Calu3 (cell line): Measurements from ENCODE around the gene BRD7. TPM values are rescaled to one million over a fixed set of nuclear protein-coding genes. Genes with fewer than 3 reads are reported as not detected.

Experiments used
- BruUV-seq: library from RNA; stranded (reverse); fragments of 400-500 nt; replicated peaks from 2 replicates; lab custom pipeline; 2021; lab: Mats Ljungman, UMichigan
- CTCF ChIA-PET: fragments of 300-600 bp; sonication (Branson Sonifier 250); formaldehyde crosslinking; loops from one replicate; lab custom pipeline; 2022; ENCODE audit warnings: antibody characterized with exemption; lab: Charles Lee
- DNase-seq: peaks from one replicate; pipeline ENCODE4 v3.0.0; 2022
- H3K27ac Mint-ChIP-seq: one replicate; pipeline ENCODE4 v1.8.0; 2022; ENCODE audit warnings: mixed read lengths; ENCODE audit not compliant: unreplicated experiment
- H3K27me3 Mint-ChIP-seq: one replicate; pipeline ENCODE4 v1.8.0; 2022; ENCODE audit warnings: mixed read lengths; ENCODE audit not compliant: unreplicated experiment
- H3K36me3 Mint-ChIP-seq: one replicate; pipeline ENCODE4 v1.8.0; 2022; ENCODE audit warnings: mild to moderate bottlenecking, moderate library complexity, mixed read lengths; ENCODE audit not compliant: insufficient read depth, unreplicated experiment
- H3K4me1 Mint-ChIP-seq: one replicate; pipeline ENCODE4 v1.8.0; 2022; ENCODE audit warnings: mild to moderate bottlenecking, low read depth, mixed read lengths; ENCODE audit not compliant: unreplicated experiment
- H3K4me3 Mint-ChIP-seq: one replicate; pipeline ENCODE4 v1.8.0; 2022; ENCODE audit warnings: mild to moderate bottlenecking, low read depth, moderate library complexity, mixed read lengths; ENCODE audit not compliant: unreplicated experiment
- H3K9me3 Mint-ChIP-seq: one replicate; pipeline ENCODE4 v1.8.0; 2022; ENCODE audit warnings: low read depth, mixed read lengths; ENCODE audit not compliant: unreplicated experiment
- CTCF ChIP-seq: fragments of 200-600 bp; IDR thresholded peaks from one replicate; pipeline ENCODE4 v1.8.0; 2022; ENCODE audit warnings: antibody characterized with exemption; ENCODE audit not compliant: unreplicated experiment
- intact Hi-C: fragments of 100-400 bp; cut with micrococcal nuclease; formaldehyde crosslinking; loops from one replicate; pipeline ENCODE4 v1.10.0; 2022; ENCODE audit not compliant: unreplicated experiment
- total RNA-seq: library from RNA; stranded (reverse); gene quantifications from 2 replicates; pipeline ENCODE4 v1.2.3, GENCODE V29; 2022

BRD7 gene
- total RNA-seq, 1 experiment from 2014 or later = 98.7 TPM

- CTCF ChIA-PET = interaction anchor here (0.9 kb wide), 1 partner anchor 27 kb away, joined by 4 read pairs; no protein-coding TSS in a partner anchor
- TF ChIP-seq CTCF = no peak
- no TSS peak for BruUV-seq
- Mint-ChIP-seq H3K27ac (no peak overlapping the region), H3K36me3 (peaks cover 68% of the 10 kb centered on the region), H3K27me3 (no peaks in the 10 kb centered on the region), H3K4me3 (no peak overlapping the region), H3K9me3 (no peaks in the 10 kb centered on the region), H3K4me1 (no peaks in the 10 kb centered on the region)
- intact Hi-C loops = loop anchor here (10.0 kb wide), 1 partner anchor 99 kb away; no protein-coding TSS in a partner anchor
- DNase-seq = no peak
Measured at GRCh38 chr16:50313596-50314478, 55.0 kb downstream of the BRD7 start.

GRCh38 chr16:50311891-50312501 is 56.8 kb downstream of the BRD7 start:
- CTCF ChIA-PET = interaction anchor here (0.7 kb wide), 1 partner anchor 326 kb away, joined by 4 read pairs; no protein-coding TSS in a partner anchor
- Mint-ChIP-seq H3K27ac (no peak overlapping the region), H3K36me3 (peaks cover 63% of the 10 kb centered on the region), H3K27me3 (no peaks in the 10 kb centered on the region), H3K4me3 (no peak overlapping the region), H3K4me1 (no peaks in the 10 kb centered on the region), H3K9me3 (no peaks in the 10 kb centered on the region)
- no TSS peak for BruUV-seq
- TF ChIP-seq CTCF = no peak
- intact Hi-C loops = loop anchor here (10.0 kb wide), 1 partner anchor 97 kb away; no protein-coding TSS in a partner anchor
- no peak for DNase-seq

- BruUV-seq = no TSS peak
- intact Hi-C loops = loop anchor here (10.0 kb wide), 1 partner anchor 96 kb away; no protein-coding TSS in a partner anchor
- no peak for TF ChIP-seq CTCF
- H3K4me1 Mint-ChIP-seq = no peaks in the 10 kb centered on the region
- no peaks in the 10 kb centered on the region for H3K9me3 Mint-ChIP-seq
- CTCF ChIA-PET = interaction anchor here (0.7 kb wide), 1 partner anchor 325 kb away, joined by 4 read pairs; no protein-coding TSS in a partner anchor
- no peak overlapping the region for H3K27ac Mint-ChIP-seq
- peaks cover 60% of the 10 kb centered on the region for H3K36me3 Mint-ChIP-seq
- no peak overlapping the region for H3K4me3 Mint-ChIP-seq
- no peaks in the 10 kb centered on the region for H3K27me3 Mint-ChIP-seq
- no peak for DNase-seq
Measured at GRCh38 chr16:50311134-50311528, 57.7 kb downstream of the BRD7 start.

GRCh38 chr16:50310308-50311133 is 58.3 kb downstream of the BRD7 start:
- no peaks in the 10 kb centered on the region for H3K9me3 Mint-ChIP-seq
- H3K4me3 Mint-ChIP-seq = no peak overlapping the region
- H3K27ac Mint-ChIP-seq = peak overlapping the region; percentile 30
- no peak for TF ChIP-seq CTCF
- no peaks in the 10 kb centered on the region for H3K27me3 Mint-ChIP-seq
- CTCF ChIA-PET = no interaction called here
- H3K36me3 Mint-ChIP-seq = peaks cover 63% of the 10 kb centered on the region
- BruUV-seq = no TSS peak
- DNase-seq = no peak
- H3K4me1 Mint-ChIP-seq = no peaks in the 10 kb centered on the region
- intact Hi-C loops = loop anchor here (10.0 kb wide), 1 partner anchor 96 kb away; no protein-coding TSS in a partner anchor
